ENCODE measurements around the gene HSF2BP.

GRCh38 chr21:43648171-43648570 is 11.1 kb downstream of the HSF2BP start:
- TF ChIP-seq CTCF (IDR thresholded peaks at IDR 0.05; ENCODE audit: control extremely low read depth in 1 of 3, insufficient read depth in 1 of 3, low read depth in 1 of 3, low read length in 3 of 3), result no peak
- no peak for TF ChIP-seq SP2 (IDR thresholded peaks at IDR 0.05; ENCODE audit: low read length)
- TF ChIP-seq KDM1A (IDR thresholded peaks at IDR 0.05; ENCODE audit: borderline replicate concordance, low read length), result no peak
- TF ChIP-seq ATF2 (IDR thresholded peaks at IDR 0.05; ENCODE audit: low read length), result no peak
- no peak for TF ChIP-seq EP300 (IDR thresholded peaks at IDR 0.05; ENCODE audit: borderline replicate concordance in 1 of 2, low read depth in 2 of 2, low read length in 2 of 2)
- TF ChIP-seq TAF1 (IDR thresholded peaks at IDR 0.05; ENCODE audit: low read depth, low read length), result no peak
- no peak for TF ChIP-seq TEAD4 (IDR thresholded peaks at IDR 0.05; ENCODE audit: low read depth, low read length)
- no peak for TF ChIP-seq EZH2 (IDR thresholded peaks at IDR 0.05; ENCODE audit: low read depth, low read length, severe bottlenecking)
- TF ChIP-seq POLR2A (IDR thresholded peaks at IDR 0.05; ENCODE audit: control extremely low read depth in 1 of 2, low read depth in 2 of 2, low read length in 2 of 2), result no peak
- TF ChIP-seq ZNF274 (IDR thresholded peaks at IDR 0.05; ENCODE audit: borderline replicate concordance, extremely low read depth, low read length), result no peak
- no peak for TF ChIP-seq ASH2L (IDR thresholded peaks at IDR 0.05; ENCODE audit: low read length)
- TF ChIP-seq RAD21 (IDR thresholded peaks at IDR 0.05 in 1 of 2, conservative IDR thresholded peaks at IDR 0.05 in 1 of 2; ENCODE audit: low read depth in 2 of 2, low read length in 2 of 2), result no peak
